Epidermal melanocyte (primary cell): ENCODE results near the gene PAMR1.

Source experiments
- DNase-seq: peaks from one replicate; pipeline ENCODE4 v3.0.0; 2011; ENCODE audit warnings: low spot score; ENCODE audit not compliant: insufficient read length

Gene PAMR1

DNA sequence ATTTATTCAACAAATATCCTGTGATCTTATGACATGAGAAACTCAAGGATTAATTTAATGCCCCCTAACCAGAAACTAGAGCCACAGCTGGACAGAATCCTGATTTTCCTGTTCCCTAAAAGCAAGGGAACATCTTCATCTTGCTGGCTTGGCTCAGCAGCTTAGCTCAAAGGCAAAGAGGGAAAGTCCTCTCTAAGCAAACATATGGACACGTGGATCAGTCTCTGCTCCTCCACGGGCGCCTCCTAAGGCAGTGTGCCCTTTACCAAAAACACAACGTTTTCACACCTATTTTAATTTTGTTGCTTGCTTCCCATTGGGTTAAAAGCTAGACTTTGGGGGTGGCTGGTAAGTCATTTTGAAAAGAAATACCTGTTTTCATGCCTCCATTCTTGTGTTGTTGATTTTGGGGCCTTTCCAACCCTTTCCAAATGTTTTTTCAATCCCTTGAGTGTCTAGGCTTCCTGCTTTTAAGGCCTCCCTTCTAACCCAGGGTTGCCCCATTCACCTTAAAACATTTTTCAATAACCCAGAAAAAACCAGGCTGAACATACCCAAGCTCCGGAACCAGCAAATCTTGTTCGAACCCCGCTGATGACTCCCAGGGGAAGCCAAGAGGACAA lies 121.5 kb downstream of the PAMR1 start:
- DNase-seq: no peak

- DNase-seq: no peak
Observed at GRCh38 chr11:35402751-35403660, 122.4 kb downstream of the PAMR1 start.

DNA sequence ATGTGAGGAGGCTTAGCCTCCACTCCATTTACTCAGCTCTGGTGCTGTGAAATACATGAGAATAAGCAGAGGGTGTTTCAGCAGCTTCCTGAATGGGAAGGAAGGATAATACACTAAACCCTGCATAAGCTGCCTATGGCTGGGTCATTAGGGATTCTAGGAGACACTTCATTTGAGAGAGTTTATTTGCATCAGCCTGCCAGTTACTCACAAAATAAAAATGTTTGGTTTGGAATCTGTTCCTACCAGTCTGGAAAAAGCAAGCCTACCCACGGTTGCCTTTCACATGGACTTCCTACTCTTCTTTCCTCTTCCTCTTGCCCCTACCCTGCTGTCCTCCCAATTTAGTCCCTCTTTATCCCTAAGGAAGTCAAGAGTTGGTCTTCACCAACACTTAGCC lies 126.5 kb downstream of the PAMR1 start:
- DNase-seq: no peak

DNA sequence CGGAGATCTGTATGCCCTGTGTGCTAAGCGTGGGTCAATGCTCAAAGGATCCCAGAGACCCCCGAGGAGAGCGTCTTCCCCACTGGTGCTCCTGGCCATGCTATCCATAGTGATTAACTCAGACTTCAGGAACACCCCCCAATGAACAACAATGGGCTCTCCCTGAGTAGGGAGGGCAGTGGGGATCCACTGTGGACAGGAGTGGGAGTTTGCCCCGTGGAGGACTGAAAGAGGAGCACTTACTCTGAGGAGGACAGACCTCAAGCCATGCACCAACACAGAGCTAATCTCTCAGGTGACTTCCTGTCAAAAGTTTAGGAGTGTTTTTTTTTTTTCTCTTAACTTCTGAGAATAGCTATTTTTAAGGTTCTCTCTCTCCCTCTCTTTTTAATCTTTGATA lies 130.5 kb downstream of the PAMR1 start:
- DNase-seq: no peak

GRCh38 chr11:35393098-35393497 lies 132.3 kb downstream of the PAMR1 start:
- no peak for DNase-seq

GRCh38 chr11:35391922-35392688 lies 133.3 kb downstream of the PAMR1 start:
- peak; percentile 90 for DNase-seq

DNA sequence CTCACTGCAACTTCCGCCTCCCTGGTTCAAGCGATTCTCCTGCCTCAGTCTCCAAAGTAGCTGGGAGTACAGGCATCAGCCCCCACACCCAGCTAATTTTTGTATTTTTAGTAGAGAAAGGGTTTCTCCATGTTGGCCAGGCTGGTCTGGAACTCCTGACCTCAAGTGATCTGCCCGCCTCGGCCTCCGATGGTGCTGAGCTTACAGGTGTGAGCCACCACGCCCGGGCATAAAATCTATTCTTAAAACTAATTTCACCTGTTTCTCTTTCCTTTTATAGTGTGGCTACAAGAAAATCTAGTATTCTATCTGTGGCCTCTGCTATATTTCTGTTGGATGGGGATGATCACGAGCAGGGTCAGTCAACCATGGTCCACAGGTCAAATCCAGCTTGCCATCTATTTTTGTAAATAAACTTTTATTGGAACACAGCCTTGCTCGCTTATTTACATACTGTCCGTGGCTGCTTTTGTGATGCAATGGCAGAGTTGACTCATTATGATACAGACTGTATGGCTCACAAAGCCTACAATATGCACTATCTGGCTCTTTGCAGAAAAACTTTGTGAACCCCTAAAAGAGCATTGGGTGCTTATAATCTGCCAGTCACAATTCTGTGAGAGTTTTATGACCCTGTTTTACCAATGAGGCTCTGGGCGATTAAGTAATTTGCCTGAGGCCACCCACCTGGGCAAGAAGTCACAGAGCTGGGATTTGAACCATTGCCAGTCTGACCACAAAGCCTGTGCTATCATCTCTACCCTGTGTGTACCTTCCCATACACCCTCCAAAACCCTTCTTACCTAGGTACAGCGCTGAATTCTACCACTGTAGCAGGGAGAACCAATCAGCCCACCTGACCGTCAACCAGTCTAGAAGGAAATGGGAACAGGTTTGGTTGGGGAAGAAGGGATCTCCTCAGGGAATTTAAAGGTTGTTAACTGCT lies 134.4 kb downstream of the PAMR1 start:
- no peak for DNase-seq

- no peak for DNase-seq
Observed at GRCh38 chr11:35389897-35390465, 135.4 kb downstream of the PAMR1 start.

- no peak for DNase-seq
Observed at GRCh38 chr11:35389112-35389511, 136.3 kb downstream of the PAMR1 start.

DNA sequence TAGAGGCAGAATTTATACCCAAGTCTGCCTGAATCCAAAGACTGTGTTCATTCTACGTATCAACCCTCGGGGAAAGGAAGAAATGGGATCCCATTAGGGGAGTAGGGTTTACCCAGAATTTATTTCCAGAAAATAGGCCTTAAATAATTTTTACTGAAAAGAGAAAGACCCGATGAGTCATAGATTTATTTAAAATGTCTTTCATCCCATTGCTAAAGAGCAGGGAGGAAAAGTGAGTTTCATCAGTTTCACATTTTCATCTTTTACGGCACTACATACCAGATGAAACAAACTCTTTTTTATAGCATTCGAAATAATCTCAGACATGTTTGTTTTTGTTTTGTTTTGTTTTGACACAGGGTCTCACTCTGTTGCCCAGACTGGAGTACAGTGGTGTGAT lies 137.4 kb downstream of the PAMR1 start:
- DNase-seq: no peak

GRCh38 chr11:35387111-35387982 lies 138.1 kb downstream of the PAMR1 start:
- DNase-seq: no peak

DNA sequence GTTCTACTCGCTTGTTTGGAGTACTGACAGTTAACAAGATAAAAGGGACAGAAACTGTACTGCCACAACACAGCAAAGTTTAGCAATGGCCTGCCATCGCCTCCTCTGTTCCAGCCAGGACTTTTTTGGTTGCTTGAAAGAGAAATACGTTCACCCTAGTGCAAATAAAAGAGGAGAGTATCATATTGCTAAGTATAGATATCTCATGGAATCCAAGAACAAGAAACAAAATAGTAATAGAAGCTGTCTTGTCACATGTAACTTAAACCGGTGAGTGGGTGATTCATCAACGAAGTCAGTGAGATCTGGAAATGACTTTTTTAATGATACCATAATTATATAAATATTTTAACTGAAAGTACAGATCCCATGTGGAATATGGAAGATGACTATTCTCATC lies 141.5 kb downstream of the PAMR1 start:
- DNase-seq: no peak
